ENCODE measurements around the gene KRT8. TPM values are rescaled to one million over a fixed set of nuclear protein-coding genes. Genes with fewer than 3 reads are reported as not detected.
"Not testable (repeated sequence)": the region's sequence is repeated elsewhere in the genome, so short reads cannot be mapped to it uniquely, and the experiment has no call there.

The KRT8 gene
- total RNA-seq, 2 experiments from 2014 or later: 0.24 to 0.40 TPM

GRCh38 chr12:52895726-52896189 is 9.1 kb downstream of the KRT8 start:
- no peak overlapping the region for H3K4me3 Mint-ChIP-seq
- intact Hi-C loops (cut with micrococcal nuclease): no loop called here
- DNase-seq: no peak
- CTCF ChIA-PET: interaction anchor here (0.6 to 3.4 kb wide), 4 partner anchors 11 to 85 kb away, joined by 4 to 29 read pairs (median 6); no protein-coding TSS in a partner anchor
- no peaks in the 10 kb centered on the region for H3K4me1 Mint-ChIP-seq (ENCODE audit: low read depth)
- no peaks in the 10 kb centered on the region for H3K36me3 Mint-ChIP-seq (ENCODE audit: low read depth)
- H3K27ac Mint-ChIP-seq: no peak overlapping the region
- H3K9me3 Mint-ChIP-seq: no peaks in the 10 kb centered on the region
- H3K27me3 Mint-ChIP-seq (ENCODE audit: low read depth): no peaks in the 10 kb centered on the region

GRCh38 chr12:52892974-52893373 is 11.9 kb downstream of the KRT8 start:
- no peak for DNase-seq
- intact Hi-C loops (cut with micrococcal nuclease): no loop called here

GRCh38 chr12:52892207-52892852 is 12.5 kb downstream of the KRT8 start:
- CTCF ChIA-PET: interaction anchor here (0.9 to 1.8 kb wide), 3 partner anchors 8 to 89 kb away, joined by 5 to 7 read pairs (median 5); no protein-coding TSS in a partner anchor
- no peak for DNase-seq
- no peaks in the 10 kb centered on the region for H3K9me3 Mint-ChIP-seq
- H3K4me1 Mint-ChIP-seq (ENCODE audit: low read depth): no peaks in the 10 kb centered on the region
- no peaks in the 10 kb centered on the region for H3K27me3 Mint-ChIP-seq (ENCODE audit: low read depth)
- no peak overlapping the region for H3K4me3 Mint-ChIP-seq
- H3K27ac Mint-ChIP-seq: no peak overlapping the region
- no peaks in the 10 kb centered on the region for H3K36me3 Mint-ChIP-seq (ENCODE audit: low read depth)
- intact Hi-C loops (cut with micrococcal nuclease): no loop called here

More at GRCh38 chr12:52892974-52893373, 11.9 kb downstream of the KRT8 start:
- CTCF ChIA-PET: interaction anchor here (0.9 to 1.8 kb wide), 3 partner anchors 8 to 89 kb away, joined by 5 to 7 read pairs (median 5); no protein-coding TSS in a partner anchor
- Mint-ChIP-seq H3K4me1 (ENCODE audit: low read depth) (no peaks in the 10 kb centered on the region), H3K36me3 (ENCODE audit: low read depth) (no peaks in the 10 kb centered on the region), H3K9me3 (no peaks in the 10 kb centered on the region), H3K4me3 (no peak overlapping the region), H3K27me3 (ENCODE audit: low read depth) (no peaks in the 10 kb centered on the region), H3K27ac (no peak overlapping the region)

GRCh38 chr12:52891044-52891443 is 13.8 kb downstream of the KRT8 start:
- Mint-ChIP-seq H3K27me3 (ENCODE audit: low read depth) (no peaks in the 10 kb centered on the region), H3K36me3 (ENCODE audit: low read depth) (no peaks in the 10 kb centered on the region), H3K9me3 (no peaks in the 10 kb centered on the region), H3K27ac (no peak overlapping the region), H3K4me3 (no peak overlapping the region), H3K4me1 (ENCODE audit: low read depth) (no peaks in the 10 kb centered on the region)
- CTCF ChIA-PET: no interaction called here
- DNase-seq: no peak
- intact Hi-C loops (cut with micrococcal nuclease): no loop called here

- no peak for DNase-seq
- Mint-ChIP-seq H3K27me3 (ENCODE audit: low read depth) (no peaks in the 10 kb centered on the region), H3K4me1 (ENCODE audit: low read depth) (no peaks in the 10 kb centered on the region), H3K4me3 (no peak overlapping the region), H3K36me3 (ENCODE audit: low read depth) (no peaks in the 10 kb centered on the region), H3K27ac (no peak overlapping the region), H3K9me3 (no peaks in the 10 kb centered on the region)
- CTCF ChIA-PET: interaction anchor here (2.2 to 3.5 kb wide), 2 partner anchors 11 to 90 kb away, joined by 8 to 39 read pairs; no protein-coding TSS in a partner anchor
- intact Hi-C loops (cut with micrococcal nuclease): no loop called here
Measured at GRCh38 chr12:52890417-52890816, 14.5 kb downstream of the KRT8 start.

- CTCF ChIA-PET: interaction anchor here (0.6 to 8.6 kb wide), 61 partner anchors 9 to 573 kb away, joined by 3 to 369 read pairs (median 5); partner anchors contain the start of genes EIF4B, KRT18 and KRT8
- Mint-ChIP-seq H3K4me3 (no peak overlapping the region), H3K27me3 (ENCODE audit: low read depth) (no peaks in the 10 kb centered on the region), H3K27ac (no peak overlapping the region), H3K9me3 (no peaks in the 10 kb centered on the region), H3K36me3 (ENCODE audit: low read depth) (no peaks in the 10 kb centered on the region), H3K4me1 (ENCODE audit: low read depth) (peaks cover 5% of the 10 kb centered on the region)
- peak; percentile 89 for DNase-seq
- intact Hi-C loops (cut with micrococcal nuclease): loop anchor here (1.0 kb wide), 1 partner anchor 97 kb away; no protein-coding TSS in a partner anchor
Measured at GRCh38 chr12:52884526-52885293, 20.2 kb downstream of the KRT8 start.

GRCh38 chr12:52880499-52880898 is 24.4 kb downstream of the KRT8 start:
- H3K4me1 Mint-ChIP-seq (ENCODE audit: low read depth); H3K36me3 Mint-ChIP-seq (ENCODE audit: low read depth); H3K27ac Mint-ChIP-seq; H3K4me3 Mint-ChIP-seq; H3K27me3 Mint-ChIP-seq (ENCODE audit: low read depth); DNase-seq; intact Hi-C loops (cut with micrococcal nuclease); H3K9me3 Mint-ChIP-seq: not testable (repeated sequence)
- CTCF ChIA-PET: interaction anchor here (0.7 to 8.6 kb wide), 57 partner anchors 9 to 829 kb away, joined by 3 to 369 read pairs (median 5); partner anchors contain the start of genes KRT1, KRT18, KRT73 and KRT74

- no peaks in the 10 kb centered on the region for H3K36me3 Mint-ChIP-seq (ENCODE audit: low read depth)
- H3K27me3 Mint-ChIP-seq (ENCODE audit: low read depth): no peaks in the 10 kb centered on the region
- CTCF ChIA-PET: interaction anchor here (0.6 to 8.6 kb wide), 97 partner anchors 8 to 828 kb away, joined by 3 to 369 read pairs (median 4); partner anchors contain the start of genes KRT1, KRT18, KRT2 and KRT73
- H3K9me3 Mint-ChIP-seq: no peaks in the 10 kb centered on the region
- H3K4me1 Mint-ChIP-seq (ENCODE audit: low read depth): peaks cover 7% of the 10 kb centered on the region
- H3K27ac Mint-ChIP-seq: no peak overlapping the region
- peak; percentile 84 for DNase-seq
- peak overlapping the region; percentile 69 for H3K4me3 Mint-ChIP-seq
- intact Hi-C loops (cut with micrococcal nuclease): loop anchor here (1.0 to 2.0 kb wide), 3 partner anchors 296 to 723 kb away; no protein-coding TSS in a partner anchor
Measured at GRCh38 chr12:52879394-52880351, 25.2 kb downstream of the KRT8 start.

- Mint-ChIP-seq H3K27ac (no peak overlapping the region), H3K27me3 (ENCODE audit: low read depth) (no peaks in the 10 kb centered on the region), H3K4me1 (ENCODE audit: low read depth) (peaks cover 12% of the 10 kb centered on the region), H3K36me3 (ENCODE audit: low read depth) (no peaks in the 10 kb centered on the region), H3K9me3 (no peaks in the 10 kb centered on the region), H3K4me3 (no peak overlapping the region)
- CTCF ChIA-PET: interaction anchor here (0.6 to 8.6 kb wide), 67 partner anchors 7 to 828 kb away, joined by 3 to 369 read pairs (median 4); partner anchors contain the start of genes KRT1, KRT18, KRT73 and KRT74
- DNase-seq: no peak
- intact Hi-C loops (cut with micrococcal nuclease): loop anchor here (1.0 to 2.0 kb wide), 3 partner anchors 295 to 722 kb away; no protein-coding TSS in a partner anchor
Measured at GRCh38 chr12:52878507-52879393, 26.1 kb downstream of the KRT8 start.

- Mint-ChIP-seq H3K27ac (no peak overlapping the region), H3K27me3 (ENCODE audit: low read depth) (no peaks in the 10 kb centered on the region), H3K36me3 (ENCODE audit: low read depth) (no peaks in the 10 kb centered on the region), H3K4me3 (no peak overlapping the region), H3K4me1 (ENCODE audit: low read depth) (peaks cover 15% of the 10 kb centered on the region), H3K9me3 (no peaks in the 10 kb centered on the region)
- no peak for DNase-seq
- intact Hi-C loops (cut with micrococcal nuclease): no loop called here
- CTCF ChIA-PET: interaction anchor here (0.6 to 7.7 kb wide), 9 partner anchors 104 to 720 kb away, joined by 3 to 89 read pairs (median 4); no protein-coding TSS in a partner anchor
Measured at GRCh38 chr12:52877242-52877641, 27.6 kb downstream of the KRT8 start.
